A549 (cell line): ENCODE results near the gene BCAP29. TPM values are rescaled to one million over a fixed set of nuclear protein-coding genes. Genes with fewer than 3 reads are reported as not detected.
A peak's percentile ranks its signal among the peaks of the same experiment; 100 is the strongest.

Experiments
- ATAC-seq, 2 experiments: fragments of 200-7000 bp in 1 of 2; fragments of >200 bp in 1 of 2; cut with Nextera tagmentation in 1 of 2; cut with Tn5 transposase in 1 of 2; 3 replicates each; pipeline versions ENCODE4 v1.8.0 to v1.9.1; 2018 to 2020; ENCODE audit warnings: mild to moderate bottlenecking in 1 of 2, moderate library complexity in 1 of 2
- CTCF ChIA-PET: fragments of 300-600 bp; sonication (Branson Sonifier 250); formaldehyde crosslinking; extraction: SDS; loops from one replicate; lab custom pipeline; 2021; ENCODE audit warnings: antibody characterized with exemption, inconsistent platforms; lab: Yijun Ruan, JAX
- POLR2A ChIA-PET: fragments of 350-600 bp; formaldehyde crosslinking; extraction: SDS; loops from one replicate; lab custom pipeline; 2021; ENCODE audit warnings: antibody characterized with exemption, inconsistent platforms; lab: Yijun Ruan, JAX
- DNase-seq, 2 experiments: peaks; one replicate each; pipeline versions ENCODE4 v3.0.0 to v3.0.0-alpha.2; 2011 to 2016; ENCODE audit warnings: low read depth in 1 of 2, low spot score in 1 of 2
- FAIRE-seq: peaks from 2 replicates; lab custom pipeline; 2011; peaks lifted over from hg19 to GRCh38; lab: Jason Lieb, UNC
- H3K27ac ChIP-seq, 2 experiments: fragments of >200 bp; sonication (Bioruptor Twin); formaldehyde crosslinking; 3 replicates each; pipeline ENCODE4 v1.5.1; 2016 to 2017
- H3K4me1 ChIP-seq: fragments of >200 bp; sonication (Bioruptor Twin); formaldehyde crosslinking; 3 replicates; pipeline ENCODE4 v1.6.1; 2016
- H3K4me2 ChIP-seq: fragments of >200 bp; sonication (Bioruptor Twin); formaldehyde crosslinking; 3 replicates; pipeline ENCODE4 v1.6.1; 2016
- H3K4me3 ChIP-seq: fragments of >200 bp; sonication (Bioruptor Twin); formaldehyde crosslinking; 3 replicates; pipeline ENCODE4 v1.5.1; 2016
- H3K9me3 ChIP-seq: fragments of >200 bp; sonication (Bioruptor Twin); formaldehyde crosslinking; 3 replicates; pipeline ENCODE4 v1.6.1; 2016
- E2F6 ChIP-seq: IDR thresholded peaks from 2 replicates; pipeline ENCODE4 v1.6.1; 2012; ENCODE audit warnings: low read depth, borderline replicate concordance
- EHMT2 ChIP-seq: fragments of 200-600 bp; sonication (generic); IDR thresholded peaks from 2 replicates; pipeline ENCODE4 v1.6.1; 2016; ENCODE audit warnings: antibody characterized with exemption, low read depth, mild to moderate bottlenecking, moderate library complexity
- EP300 ChIP-seq, 2 experiments: fragments of >200 bp; sonication (Bioruptor Twin); formaldehyde crosslinking; IDR thresholded peaks; 2 replicates in 1 of 2; 3 replicates in 1 of 2; pipeline ENCODE4 v1.6.1; 2016 to 2017
- FOSB ChIP-seq: fragments of 250-450 bp; sonication (Bioruptor Pico); IDR thresholded peaks from 2 replicates; pipeline ENCODE4 v1.5.0; 2020; ENCODE audit warnings: mild to moderate bottlenecking, moderate library complexity
- GATA3 ChIP-seq: IDR thresholded peaks from 2 replicates; pipeline ENCODE4 v1.6.1; 2012; ENCODE audit warnings: borderline replicate concordance
- HDAC2 ChIP-seq: fragments of 200-600 bp; sonication (generic); IDR thresholded peaks from 2 replicates; pipeline ENCODE4 v1.6.1; 2016
- HES2 ChIP-seq: fragments of >200 bp; sonication (Bioruptor Twin); formaldehyde crosslinking; IDR thresholded peaks from 2 replicates; pipeline ENCODE4 v1.6.1; 2016
- HOXB5 ChIP-seq: fragments of 250-450 bp; sonication (Bioruptor Pico); IDR thresholded peaks from 2 replicates; pipeline ENCODE4 v1.5.0; 2020; ENCODE audit warnings: mild to moderate bottlenecking, moderate library complexity
- JUN ChIP-seq, 2 experiments: fragments of >200 bp; sonication (Bioruptor Twin); formaldehyde crosslinking; IDR thresholded peaks; 2 replicates in 1 of 2; 3 replicates in 1 of 2; pipeline ENCODE4 v1.6.1; 2016 to 2017
- MAX ChIP-seq: IDR thresholded peaks from 2 replicates; pipeline ENCODE4 v1.6.1; 2012
- NR3C1 ChIP-seq: fragments of >200 bp; sonication (Bioruptor Twin); formaldehyde crosslinking; IDR thresholded peaks from 3 replicates; pipeline ENCODE4 v1.6.1; 2017
- RARB ChIP-seq: fragments of 250-450 bp; sonication (Bioruptor Pico); IDR thresholded peaks from 2 replicates; pipeline ENCODE4 v1.8.0; 2021; ENCODE audit warnings: mild to moderate bottlenecking, moderate library complexity
- RCOR1 ChIP-seq: fragments of 150-350 bp; IDR thresholded peaks from 2 replicates; pipeline ENCODE4 v1.6.1; 2014; ENCODE audit warnings: antibody characterized with exemption, low read length, low read depth
- REST ChIP-seq: fragments of 200-600 bp; sonication (generic); IDR thresholded peaks from 2 replicates; pipeline ENCODE4 v1.6.1; 2016; ENCODE audit warnings: antibody characterized with exemption, mild to moderate bottlenecking, moderate library complexity
- RFX5 ChIP-seq: fragments of 450-650 bp; IDR thresholded peaks from 2 replicates; pipeline ENCODE4 v1.7.1; 2014; ENCODE audit warnings: antibody characterized with exemption, mild to moderate bottlenecking, moderate library complexity
- SREBF2 ChIP-seq: fragments of 450-650 bp; IDR thresholded peaks from 2 replicates; pipeline ENCODE4 v1.6.1; 2014; ENCODE audit warnings: mild to moderate bottlenecking, moderate library complexity
- WGBS: methylation state at CpG from one replicate; pipeline ENCODE4 v1.1.6; 2017; ENCODE audit errors: missing lambda C conversion rate; 5-methylcytosine and 5-hydroxymethylcytosine counted together
- polyA plus RNA-seq, 4 experiments: library from polyadenylated mRNA; depleted of rRNA in 3 of 4; stranded (reverse); fragments of >200 nt; fragmentation: RNase III in 1 of 4; extraction: RNeasy Plus Mini Kit Qiagen cat#74134 plus additional on column Dnase treatment in 1 of 4; gene quantifications; 2 replicates in 3 of 4; 3 replicates in 1 of 4; pipeline ENCODE4 v1.2.3, GENCODE V29; 2011 to 2017

Gene BCAP29
- polyA plus RNA-seq, 2 of the 4 experiments (the other 2 are of a cell fraction) = 38.0 to 66.9 TPM

GRCh38 chr7:107560898-107561516, 19.0 kb upstream of the BCAP29 start:
- ATAC-seq = no peak
- CTCF ChIA-PET = no interaction called here
- no peak for DNase-seq
- 88% methylated on average over 6 of the region's 6 CpGs for WGBS
- Histone ChIP-seq H3K4me1 (peaks cover 29% of the 10 kb centered on the region), H3K4me2 (no peak overlapping the region)
- TF ChIP-seq EP300 (IDR thresholded peaks at IDR 0.05) (no peak), SREBF2 (no peak), RCOR1 (no peak), HDAC2 (no peak), E2F6 (no peak), REST (no peak), MAX (no peak), RFX5 (no peak), GATA3 (no peak), HOXB5 (CRISPR knock-in tag) (no peak), NR3C1 (no peak), EHMT2 (no peak), JUN (IDR thresholded peaks at IDR 0.05) (no peak), FOSB (CRISPR knock-in tag) (no peak), HES2 (no peak), RARB (CRISPR knock-in tag) (no peak)
- TF ChIP-seq, all 56 proteins: peak for 0
- POLR2A ChIA-PET = no interaction called here
- Histone ChIP-seq H3K9me3 (no peaks in the 10 kb centered on the region), H3K27ac (no peak overlapping the region), H3K4me3 (no peak overlapping the region)
- FAIRE-seq = no peak

GRCh38 chr7:107563081-107563774, 16.8 kb upstream of the BCAP29 start:
- peak overlapping the region; percentile 90 to 92 for H3K27ac ChIP-seq
- peak; percentile 6 to 46 for DNase-seq
- no peaks in the 10 kb centered on the region for H3K9me3 ChIP-seq
- ATAC-seq = peak; percentile 85 to 89
- ChIA-PET POLR2A (interaction anchor here (0.6 to 2.5 kb wide), 7 partner anchors 10 to 394 kb away, joined by 3 to 16 read pairs (median 3); partner anchors contain the start of genes BCAP29, CBLL1 and HBP1), CTCF (interaction anchor here (0.6 to 1.5 kb wide), 3 partner anchors 10 to 467 kb away, joined by 3 to 6 read pairs (median 5); no protein-coding TSS in a partner anchor)
- no peak for FAIRE-seq
- H3K4me2 ChIP-seq = peak overlapping the region; percentile 82
- H3K4me1 ChIP-seq = peaks cover 29% of the 10 kb centered on the region
- peak overlapping the region; percentile 77 for H3K4me3 ChIP-seq
- TF ChIP-seq REST = no peak
- 3% methylated on average over 19 of the region's 21 CpGs for WGBS
